Mammary epithelial cell (primary cell): ENCODE data around the gene ARHGAP5.

Experiments used
- EZH2 ChIP-seq: IDR thresholded peaks from 2 replicates; pipeline ENCODE4 v1.6.1; 2012; ENCODE audit warnings: low read length, inconsistent platforms, borderline replicate concordance
- TF ChIP-seq, protein P1 (sequence below), 2 donors: IDR thresholded peaks in 1 of 2; conservative IDR thresholded peaks in 1 of 2; 2 replicates each; pipeline ENCODE4 v1.5.1; 2011 to 2012; ENCODE audit warnings: inconsistent platforms in 2 of 2, low read length in 2 of 2, mild to moderate bottlenecking in 2 of 2, control low read depth in 1 of 2, low read depth in 1 of 2; ENCODE audit not compliant: insufficient read depth in 1 of 2; ENCODE audit errors: extremely low read depth in 1 of 2

DNA sequence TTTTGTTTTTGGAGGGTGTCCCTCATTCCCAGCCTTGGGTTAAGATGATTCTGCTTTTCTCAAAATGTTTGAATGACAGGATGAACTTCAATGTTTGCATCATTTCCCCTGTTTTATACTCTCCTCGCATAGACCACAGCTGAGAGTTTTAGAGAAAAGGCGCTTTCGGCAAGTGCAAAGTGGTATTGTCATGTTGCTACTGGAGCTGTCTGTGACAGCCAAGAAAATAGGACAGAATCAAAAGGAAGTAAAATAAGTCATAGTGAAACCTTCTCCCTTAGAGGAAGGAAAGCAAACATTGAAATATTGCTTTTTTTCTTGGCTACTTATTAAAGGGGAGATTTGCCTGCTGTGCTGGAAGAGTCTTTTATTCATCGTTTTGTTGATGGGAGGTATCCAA, 33.5 kb upstream of the ARHGAP5 start:
- TF ChIP-seq, protein P1, sequence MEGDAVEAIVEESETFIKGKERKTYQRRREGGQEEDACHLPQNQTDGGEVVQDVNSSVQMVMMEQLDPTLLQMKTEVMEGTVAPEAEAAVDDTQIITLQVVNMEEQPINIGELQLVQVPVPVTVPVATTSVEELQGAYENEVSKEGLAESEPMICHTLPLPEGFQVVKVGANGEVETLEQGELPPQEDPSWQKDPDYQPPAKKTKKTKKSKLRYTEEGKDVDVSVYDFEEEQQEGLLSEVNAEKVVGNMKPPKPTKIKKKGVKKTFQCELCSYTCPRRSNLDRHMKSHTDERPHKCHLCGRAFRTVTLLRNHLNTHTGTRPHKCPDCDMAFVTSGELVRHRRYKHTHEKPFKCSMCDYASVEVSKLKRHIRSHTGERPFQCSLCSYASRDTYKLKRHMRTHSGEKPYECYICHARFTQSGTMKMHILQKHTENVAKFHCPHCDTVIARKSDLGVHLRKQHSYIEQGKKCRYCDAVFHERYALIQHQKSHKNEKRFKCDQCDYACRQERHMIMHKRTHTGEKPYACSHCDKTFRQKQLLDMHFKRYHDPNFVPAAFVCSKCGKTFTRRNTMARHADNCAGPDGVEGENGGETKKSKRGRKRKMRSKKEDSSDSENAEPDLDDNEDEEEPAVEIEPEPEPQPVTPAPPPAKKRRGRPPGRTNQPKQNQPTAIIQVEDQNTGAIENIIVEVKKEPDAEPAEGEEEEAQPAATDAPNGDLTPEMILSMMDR (conservative IDR thresholded peaks at IDR 0.05 in 1 of 2, IDR thresholded peaks at IDR 0.05 in 1 of 2; ENCODE audit: extremely low read depth in 1 of 2, insufficient read depth in 1 of 2, low read depth in 1 of 2, low read length in 2 of 2) = no peak
- no peak for TF ChIP-seq EZH2
